Measurements from ENCODE around the gene GAGE10. TPM values are rescaled to one million over a fixed set of nuclear protein-coding genes. Genes with fewer than 3 reads are reported as not detected.

GAGE10 gene
- total RNA-seq, 4 donors from 2014 or later: not detected

- H3K4me3 ChIP-seq: no peak overlapping the region
- H3K27me3 ChIP-seq: no peaks in the 10 kb centered on the region
- DNase-seq: no peak
- H3K9me3 ChIP-seq: no peaks in the 10 kb centered on the region
- TF ChIP-seq CTCF (IDR thresholded peaks at IDR 0.05): no peak
- no peak for TF ChIP-seq POLR2A (IDR thresholded peaks at IDR 0.05)
- H3K27ac ChIP-seq: no peak overlapping the region
- H3K4me1 ChIP-seq: peaks cover 0 to 5% (median 0%) of the 10 kb centered on the region in 4 donors
- H3K36me3 ChIP-seq: no peaks in the 10 kb centered on the region
Measured at GRCh38 chrX:49258749-49259124, 44.7 kb upstream of the GAGE10 start.

DNA sequence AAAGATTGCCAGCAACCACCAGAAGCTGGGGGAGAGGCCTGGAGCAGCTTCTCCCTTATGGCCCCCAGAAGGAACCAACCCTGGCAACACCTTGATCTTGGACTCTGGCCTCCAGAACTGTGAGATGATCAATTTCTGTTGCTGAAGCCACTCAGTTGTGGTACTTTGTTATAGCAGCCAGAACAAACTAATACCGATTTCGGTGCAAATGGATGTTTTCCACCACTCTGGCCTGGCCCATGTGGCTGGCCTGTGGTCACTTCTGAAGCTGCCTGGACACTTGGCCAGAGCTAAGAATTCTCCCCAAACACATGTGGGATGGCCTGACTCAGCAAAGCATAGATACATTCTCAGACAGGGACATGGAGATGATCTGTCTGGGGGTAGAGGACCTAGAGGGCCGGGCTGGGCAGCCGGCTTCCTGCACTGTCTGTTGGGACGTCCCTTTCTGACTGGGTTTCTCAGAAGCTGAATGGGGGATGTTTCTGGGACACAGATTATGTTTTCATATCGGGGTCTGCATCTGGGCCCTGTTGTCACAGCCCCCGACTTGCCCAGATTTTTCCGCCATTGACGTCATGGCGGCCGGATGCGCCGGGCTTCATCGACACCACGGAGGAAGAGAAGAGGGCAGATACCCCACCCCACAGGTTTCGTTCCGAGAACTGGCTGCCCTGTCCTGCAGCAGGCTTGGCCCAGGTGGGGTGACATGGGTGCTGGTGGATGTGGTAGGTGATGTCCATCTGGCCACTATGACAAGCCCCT lies 43.0 kb upstream of the GAGE10 start:
- H3K4me3 ChIP-seq: no peak overlapping the region
- no peak for TF ChIP-seq POLR2A (IDR thresholded peaks at IDR 0.05)
- TF ChIP-seq CTCF (IDR thresholded peaks at IDR 0.05): no peak
- no peak for DNase-seq

DNA sequence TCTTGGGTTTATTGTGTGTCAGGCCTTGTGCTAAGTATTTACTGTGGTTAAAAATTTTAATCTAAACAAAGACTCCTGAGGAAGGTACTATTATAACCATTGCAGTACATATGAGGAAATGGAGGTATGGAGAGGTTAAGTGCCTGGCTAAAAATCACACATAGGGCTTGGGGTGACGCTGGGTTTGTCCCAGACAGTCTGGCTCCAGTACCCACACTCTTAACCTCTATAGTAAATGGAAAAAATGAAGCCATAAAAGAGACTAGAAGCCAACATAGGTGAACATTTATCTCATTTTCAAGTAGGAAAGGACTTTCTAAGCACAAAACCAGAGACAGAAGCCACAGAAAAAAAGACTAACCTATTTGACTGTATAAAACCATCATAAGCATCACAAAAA lies 40.8 kb upstream of the GAGE10 start:
- Histone ChIP-seq H3K36me3 (no peaks in the 10 kb centered on the region), H3K27ac (no peak overlapping the region), H3K4me1 (no peaks in the 10 kb centered on the region), H3K27me3 (no peaks in the 10 kb centered on the region), H3K4me3 (no peak overlapping the region), H3K9me3 (no peaks in the 10 kb centered on the region)
- TF ChIP-seq CTCF (IDR thresholded peaks at IDR 0.05) (no peak), POLR2A (IDR thresholded peaks at IDR 0.05) (no peak)
- no peak for DNase-seq

More for the DNA sequence above, 43.0 kb upstream of the GAGE10 start:
- peaks cover 0 to 5% (median 0%) of the 10 kb centered on the region in 4 donors for H3K4me1 ChIP-seq
- H3K27me3 ChIP-seq: no peaks in the 10 kb centered on the region
- H3K36me3 ChIP-seq: no peaks in the 10 kb centered on the region
- no peak overlapping the region for H3K27ac ChIP-seq
- no peaks in the 10 kb centered on the region for H3K9me3 ChIP-seq

DNA sequence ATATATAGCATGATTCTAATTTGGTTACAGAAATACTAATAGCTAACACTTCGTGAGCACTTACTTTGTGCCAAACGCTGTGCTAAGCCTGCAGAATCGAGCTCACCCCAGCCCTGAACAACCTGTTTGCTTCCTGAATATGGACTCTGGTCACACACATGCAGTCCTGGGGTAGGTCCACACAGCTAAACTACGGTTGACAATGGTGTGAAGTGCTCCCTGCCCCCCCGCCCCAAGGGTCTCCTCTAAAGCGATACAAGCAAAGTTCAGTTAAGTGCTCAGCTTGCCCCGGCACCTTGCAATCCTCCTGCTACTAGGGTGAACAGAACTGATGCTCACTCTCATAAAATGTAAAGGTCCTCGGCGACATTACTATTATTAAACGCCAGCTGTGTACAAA lies 39.8 kb upstream of the GAGE10 start:
- no peak overlapping the region for H3K27ac ChIP-seq
- H3K27me3 ChIP-seq: no peaks in the 10 kb centered on the region
- no peaks in the 10 kb centered on the region for H3K4me1 ChIP-seq
- no peak for DNase-seq
- H3K4me3 ChIP-seq: no peak overlapping the region
- H3K9me3 ChIP-seq: no peaks in the 10 kb centered on the region
- TF ChIP-seq POLR2A (IDR thresholded peaks at IDR 0.05): no peak
- no peak for TF ChIP-seq CTCF (IDR thresholded peaks at IDR 0.05)
- H3K36me3 ChIP-seq: no peaks in the 10 kb centered on the region

- Histone ChIP-seq H3K4me3 (no peak within 1 kb of the TSS), H3K27me3 (no peaks in the 10 kb centered on the region), H3K27ac (no peak within 1 kb of the TSS), H3K4me1 (no peaks in the 10 kb centered on the region), H3K36me3 (no peaks in the 10 kb centered on the region), H3K9me3 (no peaks in the 10 kb centered on the region)
- DNase-seq: no peak
- TF ChIP-seq POLR2A (IDR thresholded peaks at IDR 0.05): no peak
- no peak for TF ChIP-seq CTCF (IDR thresholded peaks at IDR 0.05)
Measured at GRCh38 chrX:49264460-49264859, 39.0 kb upstream of the GAGE10 start, which contains the start of gene FOXP3. FOXP3 (minus strand) TSS chrX:49264710; CDS start chrX:49258505, 6,205 bp downstream.
